Measurements from ENCODE around the gene SFMBT2.
"Not testable (repeated sequence)": the region's sequence is repeated elsewhere in the genome, so short reads cannot be mapped to it uniquely, and the experiment has no call there.

The SFMBT2 gene

GRCh38 chr10:7408291-7409044 lies 2.4 kb downstream of the SFMBT2 start:
- H3K27me3 ChIP-seq (ENCODE audit: control insufficient read depth, insufficient read depth, low read length), result peaks cover 59% of the 10 kb centered on the region

GRCh38 chr10:7407368-7408290 lies 3.2 kb downstream of the SFMBT2 start:
- Histone ChIP-seq H3K27me3 (ENCODE audit: control insufficient read depth, insufficient read depth, low read length) (peaks cover 51% of the 10 kb centered on the region), H3K36me3 (ENCODE audit: control insufficient read depth, insufficient read depth, low read length) (no peaks in the 10 kb centered on the region), H3K4me1 (ENCODE audit: control insufficient read depth, insufficient read depth, low read length) (peaks cover 8% of the 10 kb centered on the region), H3K4me3 (ENCODE audit: low read length) (peak overlapping the region; percentile 67), H3K9me3 (ENCODE audit: control insufficient read depth, low read length) (no peaks in the 10 kb centered on the region), H3K9ac (ENCODE audit: low read length) (peak overlapping the region; percentile 53)

More at GRCh38 chr10:7408291-7409044, 2.4 kb downstream of the SFMBT2 start:
- Histone ChIP-seq H3K4me3 (ENCODE audit: low read length) (peak overlapping the region; percentile 67), H3K9ac (ENCODE audit: low read length) (peak overlapping the region; percentile 53), H3K4me1 (ENCODE audit: control insufficient read depth, insufficient read depth, low read length) (peaks cover 8% of the 10 kb centered on the region), H3K36me3 (ENCODE audit: control insufficient read depth, insufficient read depth, low read length) (no peaks in the 10 kb centered on the region), H3K9me3 (ENCODE audit: control insufficient read depth, low read length) (no peaks in the 10 kb centered on the region)

GRCh38 chr10:7406712-7407333 lies 4.0 kb downstream of the SFMBT2 start:
- Histone ChIP-seq H3K4me1 (ENCODE audit: control insufficient read depth, insufficient read depth, low read length) (peaks cover 5% of the 10 kb centered on the region), H3K36me3 (ENCODE audit: control insufficient read depth, insufficient read depth, low read length) (no peaks in the 10 kb centered on the region), H3K9ac (ENCODE audit: low read length) (peak overlapping the region; percentile 53), H3K27me3 (ENCODE audit: control insufficient read depth, insufficient read depth, low read length) (peaks cover 43% of the 10 kb centered on the region), H3K9me3 (ENCODE audit: control insufficient read depth, low read length) (no peaks in the 10 kb centered on the region), H3K4me3 (ENCODE audit: low read length) (peak overlapping the region; percentile 67)

GRCh38 chr10:7405637-7406036 lies 5.2 kb downstream of the SFMBT2 start:
- Histone ChIP-seq H3K9ac (ENCODE audit: low read length) (no peak overlapping the region), H3K4me3 (ENCODE audit: low read length) (no peak overlapping the region), H3K36me3 (ENCODE audit: control insufficient read depth, insufficient read depth, low read length) (no peaks in the 10 kb centered on the region), H3K9me3 (ENCODE audit: control insufficient read depth, low read length) (no peaks in the 10 kb centered on the region), H3K4me1 (ENCODE audit: control insufficient read depth, insufficient read depth, low read length) (no peaks in the 10 kb centered on the region), H3K27me3 (ENCODE audit: control insufficient read depth, insufficient read depth, low read length) (peaks cover 35% of the 10 kb centered on the region)

- H3K4me1 ChIP-seq (ENCODE audit: control insufficient read depth, insufficient read depth, low read length), result no peaks in the 10 kb centered on the region
- H3K27me3 ChIP-seq (ENCODE audit: control insufficient read depth, insufficient read depth, low read length), result peaks cover 15% of the 10 kb centered on the region
- no peak overlapping the region for H3K9ac ChIP-seq (ENCODE audit: low read length)
- no peak overlapping the region for H3K4me3 ChIP-seq (ENCODE audit: low read length)
- no peaks in the 10 kb centered on the region for H3K9me3 ChIP-seq (ENCODE audit: control insufficient read depth, low read length)
- H3K36me3 ChIP-seq (ENCODE audit: control insufficient read depth, insufficient read depth, low read length), result no peaks in the 10 kb centered on the region
These were observed 7.2 kb downstream of the SFMBT2 start for GRCh38 chr10:7403620-7404019.

GRCh38 chr10:7401782-7402181 lies 9.1 kb downstream of the SFMBT2 start:
- no peaks in the 10 kb centered on the region for H3K4me1 ChIP-seq (ENCODE audit: control insufficient read depth, insufficient read depth, low read length)
- no peaks in the 10 kb centered on the region for H3K27me3 ChIP-seq (ENCODE audit: control insufficient read depth, insufficient read depth, low read length)
- no peaks in the 10 kb centered on the region for H3K36me3 ChIP-seq (ENCODE audit: control insufficient read depth, insufficient read depth, low read length)
- H3K4me3 ChIP-seq (ENCODE audit: low read length), result no peak overlapping the region
- no peak overlapping the region for H3K9ac ChIP-seq (ENCODE audit: low read length)
- no peaks in the 10 kb centered on the region for H3K9me3 ChIP-seq (ENCODE audit: control insufficient read depth, low read length)

- no peaks in the 10 kb centered on the region for H3K9me3 ChIP-seq (ENCODE audit: control insufficient read depth, low read length)
- no peak overlapping the region for H3K9ac ChIP-seq (ENCODE audit: low read length)
- no peaks in the 10 kb centered on the region for H3K27me3 ChIP-seq (ENCODE audit: control insufficient read depth, insufficient read depth, low read length)
- no peaks in the 10 kb centered on the region for H3K36me3 ChIP-seq (ENCODE audit: control insufficient read depth, insufficient read depth, low read length)
- H3K4me3 ChIP-seq (ENCODE audit: low read length), result no peak overlapping the region
- no peaks in the 10 kb centered on the region for H3K4me1 ChIP-seq (ENCODE audit: control insufficient read depth, insufficient read depth, low read length)
These were observed 9.7 kb downstream of the SFMBT2 start for GRCh38 chr10:7401156-7401555.

GRCh38 chr10:7400068-7400715 lies 10.6 kb downstream of the SFMBT2 start:
- H3K9ac ChIP-seq (ENCODE audit: low read length), result no peak overlapping the region
- H3K27me3 ChIP-seq (ENCODE audit: control insufficient read depth, insufficient read depth, low read length), result no peaks in the 10 kb centered on the region
- H3K4me1 ChIP-seq (ENCODE audit: control insufficient read depth, insufficient read depth, low read length), result no peaks in the 10 kb centered on the region
- H3K9me3 ChIP-seq (ENCODE audit: control insufficient read depth, low read length), result no peaks in the 10 kb centered on the region
- no peak overlapping the region for H3K4me3 ChIP-seq (ENCODE audit: low read length)
- no peaks in the 10 kb centered on the region for H3K36me3 ChIP-seq (ENCODE audit: control insufficient read depth, insufficient read depth, low read length)

GRCh38 chr10:7399533-7399932 lies 11.3 kb downstream of the SFMBT2 start:
- Histone ChIP-seq H3K9ac (ENCODE audit: low read length) (no peak overlapping the region), H3K4me1 (ENCODE audit: control insufficient read depth, insufficient read depth, low read length) (no peaks in the 10 kb centered on the region), H3K9me3 (ENCODE audit: control insufficient read depth, low read length) (no peaks in the 10 kb centered on the region), H3K4me3 (ENCODE audit: low read length) (no peak overlapping the region), H3K36me3 (ENCODE audit: control insufficient read depth, insufficient read depth, low read length) (no peaks in the 10 kb centered on the region), H3K27me3 (ENCODE audit: control insufficient read depth, insufficient read depth, low read length) (no peaks in the 10 kb centered on the region)

- H3K4me3 ChIP-seq (ENCODE audit: low read length), result no peak overlapping the region
- H3K9ac ChIP-seq (ENCODE audit: low read length), result no peak overlapping the region
- no peaks in the 10 kb centered on the region for H3K4me1 ChIP-seq (ENCODE audit: control insufficient read depth, insufficient read depth, low read length)
- no peaks in the 10 kb centered on the region for H3K27me3 ChIP-seq (ENCODE audit: control insufficient read depth, insufficient read depth, low read length)
- H3K9me3 ChIP-seq (ENCODE audit: control insufficient read depth, low read length), result no peaks in the 10 kb centered on the region
- no peaks in the 10 kb centered on the region for H3K36me3 ChIP-seq (ENCODE audit: control insufficient read depth, insufficient read depth, low read length)
These were observed 13.5 kb downstream of the SFMBT2 start for GRCh38 chr10:7397049-7398035.

GRCh38 chr10:7392301-7392700 lies 18.5 kb downstream of the SFMBT2 start:
- H3K36me3 ChIP-seq (ENCODE audit: control insufficient read depth, insufficient read depth, low read length); H3K9me3 ChIP-seq (ENCODE audit: control insufficient read depth, low read length); H3K9ac ChIP-seq (ENCODE audit: low read length); H3K4me1 ChIP-seq (ENCODE audit: control insufficient read depth, insufficient read depth, low read length); H3K4me3 ChIP-seq (ENCODE audit: low read length); H3K27me3 ChIP-seq (ENCODE audit: control insufficient read depth, insufficient read depth, low read length): not testable (repeated sequence)

Measured in mucosa of stomach (tissue), 1 donor.